Lung (tissue), 12 donors: ENCODE data around the gene SDK1. TPM values are rescaled to one million over a fixed set of nuclear protein-coding genes. Genes with fewer than 3 reads are reported as not detected.
A peak's percentile ranks its signal among the peaks of the same experiment; 100 is the strongest.

Experiments
- ATAC-seq: fragments of 200-7000 bp; cut with Tn5 transposase; one replicate; pipeline ENCODE4 v1.9.1; 2020; ENCODE audit warnings: moderate number of reproducible peaks; ENCODE audit not compliant: insufficient read depth, low FRiP score
- DNase-seq, 3 donors: peaks; one replicate each; pipeline ENCODE4 v3.0.0-alpha.2; 2013 to 2017
- H3K27ac ChIP-seq, 2 donors: one replicate each; pipeline ENCODE4 v1.5.1; 2013; ENCODE audit warnings: mild to moderate bottlenecking in 2 of 2, moderate library complexity in 2 of 2, control low read depth in 1 of 2, inconsistent platforms in 1 of 2, low read depth in 1 of 2, low read length in 1 of 2
- H3K27me3 ChIP-seq, 3 donors: one replicate each; pipeline ENCODE4 v1.5.1; 2013; ENCODE audit warnings: low read length in 2 of 3; ENCODE audit not compliant: control insufficient read depth in 3 of 3, insufficient read depth in 3 of 3
- H3K36me3 ChIP-seq, 4 donors: one replicate each; pipeline ENCODE4 v1.5.1; 2013; ENCODE audit warnings: low read length in 4 of 4, mild to moderate bottlenecking in 1 of 4, moderate library complexity in 1 of 4; ENCODE audit not compliant: control insufficient read depth in 4 of 4, insufficient read depth in 4 of 4
- H3K4me1 ChIP-seq, 5 donors: one replicate each; pipeline ENCODE4 v1.5.1; 2013; ENCODE audit warnings: low read length in 5 of 5, mild to moderate bottlenecking in 2 of 5, moderate library complexity in 1 of 5; ENCODE audit not compliant: control insufficient read depth in 5 of 5, insufficient read depth in 5 of 5
- H3K4me3 ChIP-seq: one replicate; pipeline ENCODE4 v1.5.1; 2013; ENCODE audit warnings: mild to moderate bottlenecking, control low read depth, moderate library complexity
- H3K9ac ChIP-seq, 2 donors: one replicate each; pipeline ENCODE4 v1.5.1; 2013; ENCODE audit warnings: low read length in 2 of 2, control low read depth in 1 of 2; ENCODE audit not compliant: insufficient read depth in 1 of 2
- H3K9me3 ChIP-seq, 4 donors: one replicate each; pipeline ENCODE4 v1.5.1; 2013; ENCODE audit warnings: low read length in 3 of 4, mild to moderate bottlenecking in 1 of 4, moderate library complexity in 1 of 4; ENCODE audit not compliant: control insufficient read depth in 4 of 4, insufficient read depth in 3 of 4
- WGBS, 2 donors: extraction: QIAGEN DNeasy Blood & Tissue Kit; methylation state at CpG; one replicate each; pipeline ENCODE4 v1.1.7; 2013; 5-methylcytosine and 5-hydroxymethylcytosine counted together
- polyA plus RNA-seq, 2 donors: library from polyadenylated mRNA; stranded (reverse); fragments of 200-250 nt; gene quantifications; one replicate each; pipeline ENCODE4 v1.2.1, GENCODE V29; 2013
- total RNA-seq, 2 donors: library from RNA; depleted of rRNA in 1 of 2; stranded (reverse); fragments of >200 nt in 1 of 2; gene quantifications; one replicate each; pipeline ENCODE4 v1.2.1, GENCODE V29; 2014 to 2021
- TF ChIP-seq, protein P1 (sequence below): IDR thresholded peaks from 2 replicates; pipeline ENCODE4 v1.5.1; 2012; ENCODE audit warnings: mild to moderate bottlenecking; ENCODE audit errors: control extremely low read depth, extremely low read depth
- donor health status: control.
- donor health status: control.
- donor health status: Bipolar disorder and iron deficiency.
- donor health status: healthy.
- donor health status: DM: yes; HTN: yes; CAD: no.

SDK1 gene
- total and polyA plus RNA-seq, 4 donors, result 3.7 to 30.1 (median 12.7) TPM

GRCh38 chr7:3953946-3954345, 652.9 kb downstream of the SDK1 start:
- Histone ChIP-seq H3K27ac (no peak overlapping the region), H3K36me3 (peaks cover 0 to 8% (median 0%) of the 10 kb centered on the region in 4 donors), H3K9me3 (peaks cover 0 to 3% (median 0%) of the 10 kb centered on the region in 4 donors), H3K27me3 (no peaks in the 10 kb centered on the region), H3K9ac (no peak overlapping the region), H3K4me3 (no peak overlapping the region), H3K4me1 (peaks cover 0 to 32% (median 2%) of the 10 kb centered on the region in 5 donors)
- DNase-seq (no peak), ATAC-seq (no peak)
- TF ChIP-seq, protein P1, sequence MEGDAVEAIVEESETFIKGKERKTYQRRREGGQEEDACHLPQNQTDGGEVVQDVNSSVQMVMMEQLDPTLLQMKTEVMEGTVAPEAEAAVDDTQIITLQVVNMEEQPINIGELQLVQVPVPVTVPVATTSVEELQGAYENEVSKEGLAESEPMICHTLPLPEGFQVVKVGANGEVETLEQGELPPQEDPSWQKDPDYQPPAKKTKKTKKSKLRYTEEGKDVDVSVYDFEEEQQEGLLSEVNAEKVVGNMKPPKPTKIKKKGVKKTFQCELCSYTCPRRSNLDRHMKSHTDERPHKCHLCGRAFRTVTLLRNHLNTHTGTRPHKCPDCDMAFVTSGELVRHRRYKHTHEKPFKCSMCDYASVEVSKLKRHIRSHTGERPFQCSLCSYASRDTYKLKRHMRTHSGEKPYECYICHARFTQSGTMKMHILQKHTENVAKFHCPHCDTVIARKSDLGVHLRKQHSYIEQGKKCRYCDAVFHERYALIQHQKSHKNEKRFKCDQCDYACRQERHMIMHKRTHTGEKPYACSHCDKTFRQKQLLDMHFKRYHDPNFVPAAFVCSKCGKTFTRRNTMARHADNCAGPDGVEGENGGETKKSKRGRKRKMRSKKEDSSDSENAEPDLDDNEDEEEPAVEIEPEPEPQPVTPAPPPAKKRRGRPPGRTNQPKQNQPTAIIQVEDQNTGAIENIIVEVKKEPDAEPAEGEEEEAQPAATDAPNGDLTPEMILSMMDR, result no peak
- WGBS, 2 donors, result 90 to 92% methylated on average over 7 of the region's 7 CpGs

DNA sequence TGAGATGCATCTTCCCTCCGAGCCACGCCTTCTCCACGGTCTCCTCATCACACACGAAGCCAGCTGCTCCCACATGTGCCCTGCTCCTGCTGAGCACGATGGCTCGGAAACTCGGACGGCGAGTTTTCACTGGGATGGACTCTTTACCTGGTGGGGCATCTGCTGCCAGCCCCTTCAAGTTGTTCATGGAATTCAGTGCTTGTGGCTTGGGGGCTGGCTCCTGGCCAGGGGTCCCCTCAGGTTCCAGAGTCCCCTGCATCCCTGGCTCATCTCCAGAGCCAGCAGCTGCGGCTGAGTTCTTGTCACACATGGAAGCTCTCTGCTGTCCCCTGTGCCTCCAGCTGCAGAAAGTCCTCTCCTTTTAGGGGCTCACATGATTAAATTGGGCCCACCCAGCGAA, 654.0 kb downstream of the SDK1 start:
- Histone ChIP-seq H3K9ac (no peak overlapping the region), H3K36me3 (peaks cover 0 to 8% (median 0%) of the 10 kb centered on the region in 4 donors), H3K27me3 (no peaks in the 10 kb centered on the region), H3K27ac (no peak overlapping the region), H3K4me3 (no peak overlapping the region), H3K9me3 (peaks cover 0 to 3% (median 0%) of the 10 kb centered on the region in 4 donors), H3K4me1 (peaks cover 0 to 24% (median 2%) of the 10 kb centered on the region in 5 donors)
- WGBS, 2 donors, result 88 to 89% methylated on average over 11 of the region's 11 CpGs
- TF ChIP-seq, protein P1, result no peak
- DNase-seq, result peak in 2 of 3 donors; percentile 19 to 23
- ATAC-seq, result no peak

DNA sequence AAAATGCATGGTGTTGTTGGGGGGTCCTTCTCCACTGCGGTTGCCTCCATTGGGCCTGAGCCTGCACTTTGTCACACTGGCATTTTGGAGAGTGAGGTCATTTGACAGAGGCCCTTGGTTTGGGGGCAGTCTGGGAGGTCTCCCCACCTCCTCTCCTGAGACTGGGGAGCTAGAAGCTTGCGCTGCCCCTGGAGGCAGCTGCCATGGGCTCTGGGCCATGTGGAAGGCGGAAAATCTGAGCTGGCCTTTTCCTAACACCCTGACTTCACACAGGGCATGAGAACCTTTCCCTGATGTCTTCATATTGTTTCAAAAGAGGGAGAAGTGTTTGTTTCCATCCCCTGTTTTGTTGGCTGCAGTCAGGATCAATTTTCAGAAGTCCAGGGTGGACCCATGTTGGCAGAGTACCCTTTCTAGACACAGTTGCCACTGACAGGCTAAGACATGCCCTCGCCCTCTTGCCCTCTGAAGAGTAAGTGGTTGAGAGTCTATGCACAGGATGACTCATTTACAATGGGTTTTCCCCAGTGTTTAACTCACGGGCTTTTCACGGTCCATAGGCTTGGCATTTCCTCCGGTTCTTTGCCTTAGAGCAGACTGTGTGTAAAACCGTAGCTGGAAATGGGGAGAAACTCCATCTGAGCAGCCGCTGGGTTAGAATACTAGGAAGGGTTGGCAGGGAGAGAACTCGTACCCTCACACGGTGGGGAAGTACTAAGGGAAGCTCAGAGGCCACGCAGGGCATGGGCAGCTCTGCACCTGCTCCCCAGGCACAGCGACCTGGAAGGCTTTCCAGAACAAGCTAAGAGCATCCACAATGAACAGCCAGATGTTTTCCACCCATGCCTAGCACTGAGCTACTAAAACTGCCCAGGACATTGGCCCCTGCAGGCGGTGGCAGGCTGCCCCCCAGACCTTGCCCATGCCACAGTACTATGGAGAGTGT, 655.0 kb downstream of the SDK1 start:
- Histone ChIP-seq H3K4me1 (peaks cover 0 to 24% (median 2%) of the 10 kb centered on the region in 5 donors), H3K36me3 (peaks cover 0 to 8% (median 0%) of the 10 kb centered on the region in 4 donors), H3K9me3 (peaks cover 0 to under 1% (median 0%) of the 10 kb centered on the region in 4 donors), H3K27ac (no peak overlapping the region), H3K27me3 (no peaks in the 10 kb centered on the region), H3K4me3 (no peak overlapping the region), H3K9ac (no peak overlapping the region)
- TF ChIP-seq, protein P1, result no peak
- WGBS, 2 donors, result 74 to 82% methylated on average over 14 of the region's 14 CpGs
- no peak for ATAC-seq
- DNase-seq, result peak in 2 of 3 donors; percentile 21 to 41
